Fibroblast of gingiva (primary cell): ENCODE results near the gene PIWIL1.

ENCODE experiments used
- DNase-seq: peaks from one replicate; pipeline ENCODE4 v3.0.0-alpha.2; 2011; ENCODE audit warnings: low read depth

Gene PIWIL1

DNA sequence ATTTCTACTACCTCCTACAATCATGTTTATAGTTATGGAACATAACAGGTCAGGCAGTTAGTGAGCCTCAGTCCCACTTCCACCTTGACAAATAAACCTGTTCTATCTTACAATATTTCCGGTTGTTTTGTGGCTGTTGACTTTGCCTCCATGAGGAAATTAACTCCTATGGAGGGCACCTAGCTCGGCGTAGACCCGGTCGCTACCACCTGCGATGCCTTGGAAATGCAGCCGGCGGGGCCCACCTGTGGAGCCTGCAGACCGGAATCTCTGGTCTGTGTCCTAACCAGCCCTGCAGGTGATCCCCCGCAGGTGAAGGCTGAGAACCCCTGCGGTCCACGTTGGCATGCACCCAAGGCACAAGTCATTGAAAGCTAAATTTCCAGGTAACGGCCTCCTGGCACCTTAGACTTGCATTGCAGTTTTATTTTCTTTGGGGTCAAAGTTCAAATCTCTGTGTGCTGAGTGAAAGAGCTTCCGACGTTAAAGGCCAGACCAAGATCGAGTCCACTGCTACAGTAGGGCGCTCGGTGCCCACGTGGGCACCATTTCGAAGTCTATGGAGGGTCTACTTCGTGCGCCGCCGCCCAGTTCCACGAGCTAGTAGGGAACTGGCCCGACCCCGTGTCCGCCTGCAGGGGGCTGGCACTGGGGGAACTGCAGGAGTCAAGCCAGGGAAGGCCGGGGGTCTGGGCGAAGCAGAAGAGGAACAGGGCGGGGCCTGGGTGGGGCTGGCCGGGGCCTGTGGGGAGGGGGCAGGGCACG is 782 bp upstream of the PIWIL1 start:
- DNase-seq = no peak

DNA sequence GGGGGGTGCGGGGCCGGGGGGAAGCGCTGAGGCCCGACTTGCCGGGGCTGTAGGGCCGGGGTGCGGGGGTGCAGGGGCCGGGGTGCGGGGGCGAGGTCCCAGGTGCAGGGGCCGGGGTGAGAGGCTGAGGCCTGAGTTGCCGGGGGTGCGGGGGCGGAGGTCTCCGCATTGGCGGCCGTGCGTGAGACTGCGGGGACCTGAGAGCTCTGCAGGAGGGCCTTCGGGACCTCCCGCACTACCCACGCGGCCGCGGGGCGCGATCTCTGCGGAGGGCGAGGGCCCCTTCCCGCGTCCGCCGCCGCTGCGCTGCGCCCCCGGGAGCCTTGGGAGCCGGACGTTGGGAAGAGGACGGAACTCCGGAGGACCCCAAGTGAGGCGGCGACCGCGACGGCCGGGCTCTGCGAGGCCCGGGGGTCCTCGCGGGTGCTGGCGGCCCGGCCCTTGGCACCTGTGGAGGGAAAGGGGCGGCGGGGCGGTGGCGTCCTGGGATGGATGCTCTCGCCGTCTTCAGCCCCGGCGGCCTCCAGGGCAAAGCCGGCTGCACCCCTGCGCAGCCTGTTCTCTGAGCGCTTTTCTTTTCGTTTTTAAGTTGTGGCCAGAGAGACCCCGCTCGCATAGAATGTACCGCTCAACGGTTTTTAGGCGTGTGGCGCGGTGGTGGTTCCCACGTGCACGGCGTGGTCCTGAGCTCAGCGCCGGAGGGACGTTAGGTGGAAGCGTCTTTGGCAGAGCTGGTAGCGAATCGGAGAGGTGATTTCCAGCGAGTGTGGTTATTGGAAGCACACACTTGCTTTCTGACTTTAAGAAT is 1.3 kb downstream of the PIWIL1 start:
- DNase-seq = no peak

DNA sequence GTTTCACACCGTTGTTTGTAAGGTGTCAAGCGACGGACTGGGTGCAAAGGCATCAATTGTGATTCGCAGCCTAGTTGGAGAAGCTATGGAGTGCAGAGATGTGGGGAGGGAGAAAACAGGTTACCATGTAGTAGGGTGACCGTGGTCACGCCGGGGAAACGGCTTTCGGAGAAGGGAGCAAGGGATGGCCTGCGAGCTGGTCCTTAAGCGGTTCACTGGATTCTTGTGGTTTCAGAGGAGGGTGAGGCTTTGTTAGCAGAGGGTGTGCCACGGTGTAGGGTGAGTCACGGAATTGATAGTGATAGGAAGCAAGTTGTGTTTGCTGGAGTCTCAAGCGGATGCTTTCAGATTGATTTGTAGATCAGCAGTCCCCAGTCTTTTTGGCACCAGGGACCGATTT is 2.3 kb downstream of the PIWIL1 start:
- no peak for DNase-seq

DNA sequence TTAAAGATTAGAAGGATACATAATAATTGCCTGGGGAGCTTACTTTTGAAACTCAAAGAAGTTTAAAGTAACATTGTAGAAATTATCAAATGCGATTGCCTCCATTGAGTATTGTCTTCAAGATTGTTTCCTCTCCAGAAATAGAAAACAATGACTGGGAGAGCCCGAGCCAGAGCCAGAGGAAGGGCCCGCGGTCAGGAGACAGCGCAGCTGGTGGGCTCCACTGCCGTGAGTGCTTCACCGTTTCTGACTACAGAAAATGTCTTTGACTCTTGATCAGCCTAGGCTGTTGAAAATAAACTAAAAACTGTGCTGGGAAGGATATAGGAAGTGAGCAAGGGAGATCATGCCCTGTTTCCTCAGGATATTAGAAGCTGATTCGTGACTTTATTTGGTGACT is 4.8 kb downstream of the PIWIL1 start:
- no peak for DNase-seq

DNA sequence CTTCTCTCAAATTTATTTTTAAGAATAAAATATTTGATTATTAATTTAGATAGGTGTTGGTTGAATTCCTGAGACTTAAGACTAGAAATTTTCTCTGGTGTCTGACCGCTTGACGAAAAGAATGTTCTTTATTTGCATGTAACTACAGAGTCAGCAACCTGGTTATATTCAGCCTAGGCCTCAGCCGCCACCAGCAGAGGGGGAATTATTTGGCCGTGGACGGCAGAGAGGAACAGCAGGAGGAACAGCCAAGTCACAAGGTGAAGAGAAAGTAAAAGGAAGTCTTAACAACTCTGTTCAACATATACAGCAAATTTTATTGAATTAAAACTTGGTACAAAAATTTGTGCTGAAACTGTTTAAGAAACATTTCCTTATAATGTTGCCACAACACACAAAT is 5.2 kb downstream of the PIWIL1 start:
- no peak for DNase-seq

DNA sequence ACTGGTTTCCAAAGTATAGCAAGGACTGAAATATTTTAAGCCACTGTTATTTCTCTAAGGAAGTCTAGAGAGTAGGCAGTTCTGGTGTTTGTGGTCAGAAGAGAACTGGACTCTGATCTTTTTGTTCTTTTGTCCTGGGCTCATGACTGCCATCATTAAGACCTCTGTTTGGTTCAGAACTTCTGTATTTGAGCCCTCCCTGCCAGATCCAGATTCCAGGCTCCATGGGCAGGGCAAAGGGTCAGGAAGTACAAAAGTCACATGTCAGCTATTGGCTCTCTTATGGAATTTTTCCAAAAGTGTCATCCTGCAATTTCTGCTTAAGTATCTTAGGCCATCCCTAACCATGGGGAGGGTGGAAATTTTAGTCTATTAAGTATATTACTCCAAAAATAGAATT is 6.8 kb downstream of the PIWIL1 start:
- DNase-seq = no peak

DNA sequence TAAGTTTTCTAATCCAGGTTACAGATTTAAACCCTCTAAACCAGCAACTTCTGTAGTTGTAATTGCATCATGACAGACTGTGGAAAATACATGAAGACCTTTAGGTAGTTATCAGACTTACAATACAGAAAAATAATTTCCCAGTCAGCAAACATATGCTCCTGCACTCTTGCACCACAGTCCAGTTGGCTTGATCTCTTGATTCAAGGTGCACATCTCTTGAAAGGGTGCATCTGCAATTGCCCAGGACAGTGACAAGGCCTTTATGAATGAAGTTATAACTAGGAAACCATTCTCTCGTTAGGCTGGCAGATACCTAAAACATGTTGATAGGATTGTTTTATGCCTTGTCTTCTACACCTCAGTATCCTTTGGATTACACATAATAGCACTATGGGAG is 7.6 kb downstream of the PIWIL1 start:
- no peak for DNase-seq

DNA sequence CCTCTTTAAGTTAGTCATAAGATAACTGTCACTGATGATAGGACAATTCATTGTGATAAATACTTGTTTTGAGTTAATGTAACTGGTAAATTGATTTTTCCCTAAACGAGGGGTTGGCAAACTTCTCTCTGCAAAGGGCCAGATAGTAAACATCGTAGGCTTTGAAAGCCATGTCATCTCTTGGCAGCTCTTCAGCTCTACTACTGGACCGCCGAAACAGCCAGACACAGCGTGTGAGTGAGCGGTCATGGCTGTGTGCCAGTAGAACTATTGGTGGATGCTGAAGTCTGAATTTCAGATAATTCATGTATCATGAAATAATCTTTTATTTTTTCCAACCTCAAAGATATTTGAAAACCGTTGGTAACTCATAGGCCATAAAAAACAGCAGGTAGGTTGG is 9.9 kb downstream of the PIWIL1 start:
- DNase-seq = no peak

DNA sequence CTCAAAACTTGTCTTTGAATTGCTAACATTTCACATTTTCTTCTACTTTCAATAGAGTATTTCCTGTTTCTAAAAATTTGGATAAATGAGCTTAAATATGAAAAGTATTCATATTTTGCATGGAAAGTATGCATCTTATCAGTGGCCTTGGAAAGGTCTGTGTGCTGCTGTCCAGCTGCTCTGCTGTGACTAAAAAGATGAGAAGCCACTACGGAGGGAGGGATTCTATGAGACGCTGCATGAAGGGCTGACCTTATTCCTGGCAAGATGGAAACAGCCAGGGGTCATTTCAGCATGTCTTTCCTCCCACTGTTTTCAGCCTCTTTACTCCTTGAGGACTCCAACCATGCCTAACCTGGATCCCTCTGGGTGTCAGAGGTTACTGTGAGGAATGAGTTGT is 13.0 kb downstream of the PIWIL1 start:
- no peak for DNase-seq

DNA sequence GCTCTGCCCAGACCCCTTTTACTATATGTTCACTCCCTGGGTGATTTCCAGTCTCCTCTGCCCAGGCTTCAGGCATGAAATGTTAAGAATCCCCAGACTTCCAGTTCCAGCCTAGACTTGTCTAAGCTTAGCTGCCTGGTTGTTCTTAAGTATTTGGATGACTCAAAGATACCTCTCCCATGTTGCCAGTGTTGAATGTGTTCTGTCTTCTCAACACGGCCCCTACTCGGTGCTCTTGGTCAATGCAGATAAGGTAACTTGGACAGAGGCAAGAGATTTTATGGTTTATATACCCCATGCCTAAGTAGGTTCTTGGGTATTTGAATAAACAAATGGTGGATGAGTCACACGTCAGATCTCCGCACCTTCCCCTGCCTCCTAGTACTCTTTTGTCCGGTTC is 13.6 kb downstream of the PIWIL1 start:
- DNase-seq = no peak

DNA sequence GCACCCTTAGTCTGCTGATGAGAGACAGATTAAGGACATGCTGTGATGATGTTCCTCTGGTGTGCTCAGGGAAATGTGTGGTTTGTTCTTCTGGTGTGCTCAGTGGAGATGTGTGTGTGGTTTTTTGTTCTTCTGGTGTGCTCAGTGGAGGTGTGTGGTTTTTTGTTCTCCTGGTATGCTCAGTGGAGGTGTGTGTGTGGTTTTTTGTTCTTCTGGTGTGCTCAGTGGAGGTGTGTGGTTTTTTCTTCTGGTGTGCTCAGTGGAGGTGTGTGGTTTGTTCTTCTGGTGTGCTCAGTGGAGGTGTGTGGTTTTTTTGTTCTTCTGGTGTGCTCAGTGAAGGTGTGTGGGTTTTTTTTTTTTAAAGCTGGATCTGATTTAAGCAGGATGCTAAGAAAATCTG is 15.4 kb downstream of the PIWIL1 start:
- DNase-seq = no peak

DNA sequence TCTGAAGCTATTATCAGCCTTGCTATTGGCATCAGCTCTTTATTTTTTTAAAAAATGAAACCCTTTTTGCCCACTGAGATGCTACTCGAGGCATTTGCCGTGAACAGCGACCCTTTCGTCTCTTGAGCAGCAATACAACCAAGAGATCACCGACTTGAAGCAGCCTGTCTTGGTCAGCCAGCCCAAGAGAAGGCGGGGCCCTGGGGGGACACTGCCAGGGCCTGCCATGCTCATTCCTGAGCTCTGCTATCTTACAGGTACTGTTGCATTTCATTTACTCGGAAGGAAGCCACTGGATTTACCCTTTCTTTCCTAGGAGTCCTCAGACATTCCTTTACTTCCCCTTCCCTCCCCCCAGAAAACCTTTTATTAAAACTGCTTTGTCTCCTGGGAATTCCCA is 16.7 kb downstream of the PIWIL1 start:
- no peak for DNase-seq

DNA sequence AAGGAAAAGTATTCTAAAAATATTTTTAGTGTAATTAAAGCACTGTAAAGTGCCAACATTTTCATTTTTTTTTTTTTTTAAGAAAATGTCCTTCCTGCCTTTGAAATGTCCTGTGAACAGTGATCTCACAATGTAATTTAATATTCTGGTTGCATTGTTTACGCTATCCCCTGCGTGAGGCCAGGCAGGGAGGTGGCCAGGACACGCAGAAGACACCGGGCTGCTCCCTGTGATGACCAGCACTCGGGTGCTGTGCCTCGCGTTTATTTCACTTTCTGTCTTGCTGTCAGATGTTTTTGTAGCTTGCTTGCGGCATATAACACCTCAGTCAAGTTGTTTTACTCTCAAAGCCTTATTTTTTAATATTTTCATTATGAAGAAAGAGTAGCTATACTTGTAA is 18.5 kb downstream of the PIWIL1 start:
- DNase-seq = no peak

DNA sequence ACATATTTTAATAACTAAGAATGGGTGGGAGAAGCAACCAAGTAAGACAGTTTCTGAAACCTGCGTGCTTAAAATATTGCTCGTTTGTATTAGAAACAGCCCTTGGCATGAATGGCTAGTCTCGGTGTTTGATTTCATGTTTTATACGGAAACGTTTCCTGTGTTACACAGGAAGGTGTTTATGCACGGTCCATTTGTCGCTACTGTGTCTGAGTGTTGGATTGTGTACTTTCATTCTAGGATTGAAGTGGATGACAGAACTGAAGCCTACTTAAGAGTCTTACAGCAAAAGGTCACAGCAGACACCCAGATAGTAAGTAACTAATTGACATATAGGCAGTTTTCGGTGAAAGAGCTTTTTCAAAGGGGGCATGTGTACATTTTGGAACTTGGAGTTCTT is 19.6 kb downstream of the PIWIL1 start:
- no peak for DNase-seq

DNA sequence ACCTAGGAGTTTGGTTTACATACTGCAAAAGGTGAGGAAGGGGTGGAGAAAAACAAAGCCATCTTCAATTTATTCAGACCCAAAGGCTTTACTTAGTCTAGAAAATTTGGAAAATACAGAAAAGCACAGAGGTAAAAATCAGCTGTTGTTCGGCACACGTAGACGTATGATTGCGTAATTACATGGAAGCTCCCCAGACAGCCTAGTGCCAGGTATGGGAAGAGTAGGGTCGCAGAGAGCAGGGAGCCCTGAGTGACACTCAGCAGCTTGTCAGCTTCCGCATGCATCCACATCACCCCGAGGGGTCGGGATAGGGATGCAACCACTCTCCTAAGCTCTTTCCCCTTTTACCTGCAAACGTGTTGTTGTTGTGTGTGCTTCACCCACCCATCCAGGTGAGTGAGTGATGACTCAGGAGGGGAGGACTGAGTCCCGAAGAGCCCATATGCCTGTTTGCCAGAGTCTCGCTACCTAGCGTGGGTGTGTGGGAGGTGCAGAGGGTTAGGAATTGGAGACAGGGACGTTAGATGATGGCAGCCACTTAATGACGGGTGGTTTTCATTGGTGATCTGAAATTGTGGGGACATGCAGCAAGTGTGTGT is 20.1 kb downstream of the PIWIL1 start:
- DNase-seq = no peak

DNA sequence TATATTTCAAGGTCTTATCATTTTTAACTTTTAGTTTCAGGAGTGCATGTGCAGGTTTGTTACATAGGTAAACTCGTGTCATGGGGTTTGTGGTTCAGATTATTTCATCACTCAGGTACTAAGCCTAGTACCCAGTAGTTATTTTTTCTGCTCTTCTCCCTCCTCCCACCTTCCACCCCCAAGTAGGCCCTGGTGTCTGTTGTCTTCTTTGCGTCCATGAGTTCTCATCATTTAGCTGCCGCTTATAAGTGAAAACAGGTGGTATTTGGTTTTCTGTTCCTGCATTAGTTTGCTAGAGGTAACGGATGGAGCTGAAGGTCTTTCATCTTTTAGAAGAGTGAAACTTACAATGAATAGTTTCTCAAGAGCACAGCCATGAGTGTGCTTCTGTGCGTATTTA is 24.4 kb downstream of the PIWIL1 start:
- DNase-seq = no peak

DNA sequence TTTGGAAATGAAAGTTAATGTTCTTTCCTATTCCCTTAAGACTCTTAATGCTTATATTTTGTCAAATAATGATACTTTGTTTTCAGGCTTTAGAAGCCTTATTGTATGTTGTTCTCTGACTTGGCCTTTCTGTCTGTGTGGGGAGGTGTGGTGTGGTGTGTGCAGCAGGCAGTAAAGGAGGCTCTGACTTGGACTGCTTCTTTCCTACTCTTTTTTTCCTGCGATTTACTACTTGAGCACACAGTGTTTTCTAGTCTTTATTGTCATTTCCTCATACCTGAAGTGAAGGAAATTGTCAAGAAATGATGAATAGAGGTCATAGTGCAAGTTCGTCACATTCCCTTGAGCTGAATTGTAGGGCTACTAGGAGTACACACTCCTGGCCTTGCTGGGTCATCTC is 26.9 kb downstream of the PIWIL1 start:
- no peak for DNase-seq

DNA sequence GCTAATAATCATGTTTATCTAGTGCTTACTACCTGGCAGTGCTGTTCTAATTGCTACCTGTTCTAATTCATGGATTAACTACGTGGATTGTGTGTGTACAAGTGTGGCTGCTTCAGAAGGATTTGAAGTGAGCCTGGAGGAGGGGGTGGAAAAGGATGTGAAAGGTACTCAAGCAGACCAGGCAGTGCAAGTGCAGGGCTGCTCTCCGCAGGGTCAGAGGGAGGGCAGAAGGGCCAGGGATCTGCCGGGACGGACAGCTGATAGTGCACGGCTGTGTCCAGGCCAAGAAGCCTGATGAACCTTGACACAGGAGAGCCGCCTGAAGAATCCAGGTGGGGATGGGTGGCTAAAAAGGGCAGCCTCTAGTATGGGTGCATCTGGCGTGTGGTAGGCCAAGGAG is 28.5 kb downstream of the PIWIL1 start:
- no peak for DNase-seq

DNA sequence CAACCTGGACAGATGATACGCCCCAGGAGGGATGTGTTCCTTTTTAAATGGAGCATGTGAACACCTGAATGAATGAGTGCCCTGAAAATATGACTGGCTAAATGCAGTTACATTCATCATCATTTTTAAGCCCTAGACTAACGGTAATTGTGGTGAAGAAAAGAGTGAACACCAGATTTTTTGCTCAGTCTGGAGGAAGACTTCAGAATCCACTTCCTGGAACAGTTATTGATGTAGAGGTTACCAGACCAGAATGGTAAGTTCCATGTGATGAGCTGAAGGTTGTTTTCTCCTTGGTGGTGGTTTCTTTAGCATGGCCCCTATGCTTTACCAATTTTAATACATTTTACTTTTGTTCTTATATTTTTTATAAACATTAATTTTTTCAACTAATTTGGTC is 29.3 kb downstream of the PIWIL1 start:
- DNase-seq = no peak

DNA sequence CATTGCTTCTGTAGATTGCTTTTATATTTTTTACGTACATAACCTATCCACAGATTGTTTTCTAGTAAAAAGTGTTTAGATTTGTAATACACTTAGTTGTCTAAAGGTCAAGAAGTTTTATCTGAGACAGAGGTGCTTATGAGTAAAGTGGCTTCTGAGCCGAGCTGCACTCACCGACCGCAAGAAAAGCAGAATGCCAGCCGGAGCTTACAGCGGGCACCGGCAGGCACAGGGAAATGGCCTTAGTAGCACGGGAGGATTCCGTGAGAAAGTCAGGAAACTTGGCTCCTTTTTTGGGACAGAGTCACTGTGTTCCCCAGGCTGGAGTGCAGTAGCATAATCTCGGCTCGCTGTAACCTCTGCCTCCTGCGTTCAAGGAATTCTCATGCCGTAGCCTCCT is 29.8 kb downstream of the PIWIL1 start:
- DNase-seq = no peak

DNA sequence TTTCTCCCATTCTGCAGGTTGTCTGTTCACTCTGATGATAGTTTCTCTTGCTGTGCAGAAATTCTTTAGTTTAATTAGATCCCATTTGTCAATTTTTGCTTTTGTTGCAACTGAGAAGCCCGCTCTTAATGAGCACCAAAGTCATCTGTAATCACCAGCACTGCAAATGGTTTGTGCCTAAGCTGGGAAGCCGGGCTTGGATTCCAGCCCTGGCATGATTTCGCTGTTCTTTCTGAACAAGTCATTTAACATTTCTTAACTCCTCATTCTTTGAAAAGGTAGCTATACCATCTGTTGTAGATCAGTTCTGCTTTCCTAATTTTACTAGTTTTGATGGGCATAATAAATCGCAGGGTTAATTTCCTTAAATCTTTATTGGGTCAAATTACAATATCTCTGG is 32.1 kb downstream of the PIWIL1 start:
- DNase-seq = no peak

DNA sequence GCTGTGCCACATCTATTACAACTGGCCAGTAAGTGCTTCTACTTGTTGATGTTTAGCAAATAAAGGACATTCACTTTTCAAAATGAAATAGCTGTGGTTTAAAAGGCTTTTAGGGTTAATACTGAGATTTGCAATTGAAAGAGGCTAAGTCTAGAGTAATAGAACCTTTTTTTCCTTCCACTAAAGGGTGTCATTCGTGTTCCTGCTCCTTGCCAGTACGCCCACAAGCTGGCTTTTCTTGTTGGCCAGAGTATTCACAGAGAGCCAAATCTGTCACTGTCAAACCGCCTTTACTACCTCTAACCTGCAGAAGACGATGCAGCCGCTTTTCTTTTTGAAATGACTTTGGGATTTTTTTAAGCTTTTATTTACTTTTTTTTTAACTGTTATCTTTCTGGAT is 33.6 kb downstream of the PIWIL1 start:
- no peak for DNase-seq

DNA sequence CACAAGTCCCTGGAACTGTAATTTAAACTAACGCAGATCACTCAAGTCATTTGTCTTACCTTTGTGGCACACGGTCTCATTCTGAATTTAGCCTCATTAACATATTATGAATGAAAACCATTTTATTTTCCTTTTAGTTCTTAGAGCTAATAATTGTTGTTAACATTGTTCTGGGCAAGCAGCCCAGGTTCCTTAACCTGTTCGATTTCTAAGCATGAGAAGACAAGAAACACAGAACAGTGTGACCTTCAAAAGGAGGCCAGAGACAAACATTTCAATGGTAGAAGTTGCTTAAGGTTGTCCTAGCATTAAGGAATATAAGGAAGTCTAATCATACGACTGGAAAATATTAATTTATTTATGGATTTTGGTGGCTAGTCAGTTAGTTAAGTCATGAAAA is 35.2 kb downstream of the PIWIL1 start:
- no peak for DNase-seq
